ENCODE measurements around the gene NDE1.
"Not testable (repeated sequence)": the region's sequence is repeated elsewhere in the genome, so short reads cannot be mapped to it uniquely, and the experiment has no call there.

- not testable (repeated sequence) for TF ChIP-seq CTCF, POLR2A, POLR2AphosphoS5 (IDR thresholded peaks at IDR 0.05)
Observed at GRCh38 chr16:15727697-15728096, 77.7 kb downstream of the NDE1 start.
